ENCODE data around the gene CSNK1A1. TPM values are rescaled to one million over a fixed set of nuclear protein-coding genes. Genes with fewer than 3 reads are reported as not detected.

Gene CSNK1A1
- total RNA-seq, 2 donors from 2014 or later: 198 to 214 TPM

GRCh38 chr5:149459891-149460290 is 91.3 kb downstream of the CSNK1A1 start:
- no peaks in the 10 kb centered on the region for H3K4me1 Mint-ChIP-seq
- no peaks in the 10 kb centered on the region for H3K36me3 Mint-ChIP-seq (ENCODE audit: low read depth)
- no peak overlapping the region for H3K27ac Mint-ChIP-seq
- no peak for TF ChIP-seq CTCF (conservative IDR thresholded peaks at IDR 0.05)
- Histone ChIP-seq H3K27ac (ENCODE audit: low read depth, low read length) (no peak overlapping the region), H3K4me3 (ENCODE audit: low read length) (no peak overlapping the region), H3K9ac (ENCODE audit: extremely low read depth, low read length, poor library complexity, severe bottlenecking) (no peak overlapping the region), H3K4me1 (ENCODE audit: control insufficient read depth, insufficient read depth, low read length) (no peaks in the 10 kb centered on the region), H3K9me3 (ENCODE audit: control insufficient read depth, low read length) (no peaks in the 10 kb centered on the region), H3K27me3 (ENCODE audit: control insufficient read depth, insufficient read depth, low read length, poor library complexity, severe bottlenecking) (no peaks in the 10 kb centered on the region), H3K36me3 (ENCODE audit: control insufficient read depth, insufficient read depth, low read length) (no peaks in the 10 kb centered on the region)
- H3K4me3 Mint-ChIP-seq: no peak overlapping the region
- H3K9me3 Mint-ChIP-seq: no peaks in the 10 kb centered on the region
- no peak for DNase-seq
- WGBS, 2 experiments (ENCODE audit: insufficient coverage in 1 of 2, insufficient read length in 1 of 2): 88 to 100% methylated on average over 3 to 5 of the region's 5 CpGs
- H3K27me3 Mint-ChIP-seq (ENCODE audit: insufficient read depth): no peaks in the 10 kb centered on the region

- no peak for DNase-seq
- no peaks in the 10 kb centered on the region for H3K27me3 Mint-ChIP-seq (ENCODE audit: insufficient read depth)
- no peak overlapping the region for H3K4me3 Mint-ChIP-seq
- Histone ChIP-seq H3K4me3 (ENCODE audit: low read length) (no peak overlapping the region), H3K9me3 (ENCODE audit: control insufficient read depth, low read length) (no peaks in the 10 kb centered on the region), H3K27ac (ENCODE audit: low read depth, low read length) (no peak overlapping the region), H3K4me1 (ENCODE audit: control insufficient read depth, insufficient read depth, low read length) (peaks cover 4% of the 10 kb centered on the region), H3K36me3 (ENCODE audit: control insufficient read depth, insufficient read depth, low read length) (no peaks in the 10 kb centered on the region), H3K9ac (ENCODE audit: extremely low read depth, low read length, poor library complexity, severe bottlenecking) (no peak overlapping the region), H3K27me3 (ENCODE audit: control insufficient read depth, insufficient read depth, low read length, poor library complexity, severe bottlenecking) (no peaks in the 10 kb centered on the region)
- no peaks in the 10 kb centered on the region for H3K9me3 Mint-ChIP-seq
- H3K36me3 Mint-ChIP-seq (ENCODE audit: low read depth): no peaks in the 10 kb centered on the region
- WGBS, 2 experiments (ENCODE audit: insufficient coverage in 1 of 2, insufficient read length in 1 of 2): 95 to 96% methylated on average over 5 of the region's 5 CpGs
- peaks cover 7% of the 10 kb centered on the region for H3K4me1 Mint-ChIP-seq
- no peak for TF ChIP-seq CTCF (conservative IDR thresholded peaks at IDR 0.05)
- H3K27ac Mint-ChIP-seq: no peak overlapping the region
Observed at GRCh38 chr5:149457393-149457763, 93.9 kb downstream of the CSNK1A1 start.

GRCh38 chr5:149456597-149457392 is 94.4 kb downstream of the CSNK1A1 start:
- no peaks in the 10 kb centered on the region for H3K27me3 Mint-ChIP-seq (ENCODE audit: insufficient read depth)
- Histone ChIP-seq H3K4me1 (ENCODE audit: control insufficient read depth, insufficient read depth, low read length) (peaks cover 5% of the 10 kb centered on the region), H3K36me3 (ENCODE audit: control insufficient read depth, insufficient read depth, low read length) (no peaks in the 10 kb centered on the region), H3K27me3 (ENCODE audit: control insufficient read depth, insufficient read depth, low read length, poor library complexity, severe bottlenecking) (no peaks in the 10 kb centered on the region), H3K27ac (ENCODE audit: low read depth, low read length) (no peak overlapping the region), H3K9me3 (ENCODE audit: control insufficient read depth, low read length) (no peaks in the 10 kb centered on the region), H3K9ac (ENCODE audit: extremely low read depth, low read length, poor library complexity, severe bottlenecking) (no peak overlapping the region), H3K4me3 (ENCODE audit: low read length) (no peak overlapping the region)
- no peaks in the 10 kb centered on the region for H3K36me3 Mint-ChIP-seq (ENCODE audit: low read depth)
- H3K4me3 Mint-ChIP-seq: no peak overlapping the region
- DNase-seq: no peak
- peaks cover 13% of the 10 kb centered on the region for H3K4me1 Mint-ChIP-seq
- no peak overlapping the region for H3K27ac Mint-ChIP-seq
- TF ChIP-seq CTCF (conservative IDR thresholded peaks at IDR 0.05): no peak
- no peaks in the 10 kb centered on the region for H3K9me3 Mint-ChIP-seq
- 90 to 95% methylated on average over 3 to 6 of the region's 6 CpGs for WGBS, 2 experiments (ENCODE audit: insufficient coverage in 1 of 2, insufficient read length in 1 of 2)
